ENCODE measurements around the gene BEGAIN.

- TF ChIP-seq, protein P1, sequence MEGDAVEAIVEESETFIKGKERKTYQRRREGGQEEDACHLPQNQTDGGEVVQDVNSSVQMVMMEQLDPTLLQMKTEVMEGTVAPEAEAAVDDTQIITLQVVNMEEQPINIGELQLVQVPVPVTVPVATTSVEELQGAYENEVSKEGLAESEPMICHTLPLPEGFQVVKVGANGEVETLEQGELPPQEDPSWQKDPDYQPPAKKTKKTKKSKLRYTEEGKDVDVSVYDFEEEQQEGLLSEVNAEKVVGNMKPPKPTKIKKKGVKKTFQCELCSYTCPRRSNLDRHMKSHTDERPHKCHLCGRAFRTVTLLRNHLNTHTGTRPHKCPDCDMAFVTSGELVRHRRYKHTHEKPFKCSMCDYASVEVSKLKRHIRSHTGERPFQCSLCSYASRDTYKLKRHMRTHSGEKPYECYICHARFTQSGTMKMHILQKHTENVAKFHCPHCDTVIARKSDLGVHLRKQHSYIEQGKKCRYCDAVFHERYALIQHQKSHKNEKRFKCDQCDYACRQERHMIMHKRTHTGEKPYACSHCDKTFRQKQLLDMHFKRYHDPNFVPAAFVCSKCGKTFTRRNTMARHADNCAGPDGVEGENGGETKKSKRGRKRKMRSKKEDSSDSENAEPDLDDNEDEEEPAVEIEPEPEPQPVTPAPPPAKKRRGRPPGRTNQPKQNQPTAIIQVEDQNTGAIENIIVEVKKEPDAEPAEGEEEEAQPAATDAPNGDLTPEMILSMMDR (conservative IDR thresholded peaks at IDR 0.05 in 1 of 2, IDR thresholded peaks at IDR 0.05 in 1 of 2; ENCODE audit: low read depth in 1 of 2, low read length in 2 of 2): no peak
- TF ChIP-seq EZH2 (IDR thresholded peaks at IDR 0.05; ENCODE audit: low read length, missing control alignments): no peak
Observed at GRCh38 chr14:100565650-100566049, 21.6 kb downstream of the BEGAIN start.
